H1 (cell line): ENCODE results near the gene LRTM2. TPM values are rescaled to one million over a fixed set of nuclear protein-coding genes. Genes with fewer than 3 reads are reported as not detected.

ENCODE experiments used
- CTCF ChIA-PET: fragments of 300-600 bp; sonication (Branson Sonifier 250); formaldehyde crosslinking; loops from one replicate; lab custom pipeline; 2021; ENCODE audit not compliant: partially characterized antibody; lab: Charles Lee
- POLR2A ChIA-PET: fragments of 300-600 bp; sonication (Branson Sonifier 250); formaldehyde crosslinking; loops from one replicate; lab custom pipeline; 2021; ENCODE audit warnings: inconsistent platforms; ENCODE audit not compliant: partially characterized antibody; lab: Charles Lee
- DNase-seq, 2 experiments: peaks; one replicate each; pipeline versions ENCODE4 v3.0.0 to v3.0.0-alpha.2; 2010 to 2022; ENCODE audit warnings: low spot score in 2 of 2, low read depth in 1 of 2, mixed read lengths in 1 of 2
- FAIRE-seq: peaks from 2 replicates; lab custom pipeline; 2011; peaks lifted over from hg19 to GRCh38; lab: Jason Lieb, UNC
- H2AFZ ChIP-seq: 2 replicates; pipeline ENCODE4 v1.8.1; 2012; ENCODE audit warnings: low read length, inconsistent platforms
- H2AK5ac ChIP-seq: 2 replicates; pipeline ENCODE4 v1.6.1; 2013; ENCODE audit warnings: low read depth, low read length
- H2BK120ac ChIP-seq: replicated peaks from 2 replicates; pipeline ENCODE3; 2013; ENCODE audit warnings: low read depth, low read length, inconsistent platforms
- H2BK12ac ChIP-seq: 2 replicates; pipeline ENCODE4 v1.6.1; 2013; ENCODE audit warnings: low read depth, low read length
- H2BK15ac ChIP-seq: 2 replicates; pipeline ENCODE4 v1.6.1; 2013; ENCODE audit warnings: low read length
- H2BK20ac ChIP-seq: 2 replicates; pipeline ENCODE4 v1.6.1; 2013; ENCODE audit warnings: low read length
- H2BK5ac ChIP-seq: 2 replicates; pipeline ENCODE4 v1.6.1; 2013; ENCODE audit warnings: low read depth, low read length
- H3K14ac ChIP-seq: 2 replicates; pipeline ENCODE4 v1.6.1; 2013; ENCODE audit warnings: inconsistent platforms; ENCODE audit not compliant: insufficient read length
- H3K18ac ChIP-seq: 2 replicates; pipeline ENCODE4 v1.6.1; 2013; ENCODE audit warnings: low read length; ENCODE audit errors: extremely low read depth
- H3K23ac ChIP-seq: 2 replicates; pipeline ENCODE4 v1.6.1; 2013; ENCODE audit warnings: inconsistent platforms; ENCODE audit not compliant: insufficient read length
- H3K23me2 ChIP-seq: 2 replicates; pipeline ENCODE4 v1.6.1; 2013; ENCODE audit warnings: low read depth, low read length
- H3K27ac ChIP-seq: 2 replicates; pipeline ENCODE4 v1.6.1; 2011; ENCODE audit warnings: low read depth, low read length, inconsistent platforms
- H3K27me3 ChIP-seq, 4 experiments: replicated peaks in 1 of 4; 1 replicate in 1 of 4; 2 replicates in 3 of 4; pipeline versions ENCODE4 v1.6.1 to v1.8.1; 2011 to 2013; ENCODE audit warnings: low read length in 3 of 4, mild to moderate bottlenecking in 3 of 4, inconsistent platforms in 2 of 4, mixed read lengths in 2 of 4, moderate library complexity in 1 of 4; ENCODE audit not compliant: control insufficient read depth in 3 of 4, insufficient read depth in 3 of 4; ENCODE audit errors: extremely low read depth in 1 of 4
- H3K36me3 ChIP-seq, 4 experiments: 2 replicates each; pipeline versions ENCODE4 v1.6.1 to v1.8.1; 2011 to 2013; ENCODE audit warnings: mild to moderate bottlenecking in 4 of 4, low read length in 3 of 4, moderate library complexity in 2 of 4, control low read depth in 1 of 4, inconsistent platforms in 1 of 4; ENCODE audit not compliant: insufficient read depth in 4 of 4, control insufficient read depth in 2 of 4
- H3K4ac ChIP-seq: replicated peaks from 2 replicates; pipeline ENCODE3; 2013; ENCODE audit warnings: low read length, low read depth, mixed read lengths, inconsistent platforms; ENCODE audit not compliant: insufficient read length
- H3K4me1 ChIP-seq, 4 experiments: replicated peaks in 1 of 4; 1 replicate in 1 of 4; 2 replicates in 3 of 4; pipeline versions ENCODE4 v1.6.1 to v1.8.1; 2011 to 2013; ENCODE audit warnings: low read length in 3 of 4, inconsistent platforms in 2 of 4, mixed read lengths in 1 of 4; ENCODE audit not compliant: insufficient read depth in 4 of 4, control insufficient read depth in 3 of 4
- H3K4me2 ChIP-seq, 2 experiments: 2 replicates each; pipeline versions ENCODE4 v1.6.1 to v1.8.1; 2011 to 2013; ENCODE audit warnings: low read depth in 2 of 2, low read length in 2 of 2, control low read depth in 1 of 2, inconsistent platforms in 1 of 2, mild to moderate bottlenecking in 1 of 2; ENCODE audit not compliant: insufficient read depth in 1 of 2
- H3K4me3 ChIP-seq, 4 experiments: fragments of 200-600, 300-600 bp in 1 of 4; sonication (generic), shearing (Covaris generic), sonication (Bioruptor Twin) in 1 of 4; 2 replicates each; pipeline versions ENCODE4 v1.5.1 to v1.8.1; 2011 to 2016; ENCODE audit warnings: low read length in 4 of 4, low read depth in 3 of 4, control low read depth in 2 of 4, inconsistent platforms in 2 of 4, mild to moderate bottlenecking in 2 of 4, mixed read lengths in 1 of 4, moderate library complexity in 1 of 4; ENCODE audit not compliant: insufficient read depth in 2 of 4; ENCODE audit errors: extremely low read depth in 1 of 4
- H3K56ac ChIP-seq: replicated peaks from 2 replicates; pipeline ENCODE3; 2013; ENCODE audit warnings: low read depth, mild to moderate bottlenecking, mixed read lengths, low read length, inconsistent platforms; ENCODE audit not compliant: insufficient read length
- H3K79me1 ChIP-seq: 2 replicates; pipeline ENCODE4 v1.6.1; 2013; ENCODE audit warnings: low read depth, low read length, control low read depth
- H3K79me2 ChIP-seq, 2 experiments: 2 replicates each; pipeline versions ENCODE4 v1.6.1 to v1.8.1; 2012 to 2013; ENCODE audit warnings: low read length in 2 of 2, mild to moderate bottlenecking in 2 of 2, inconsistent platforms in 1 of 2; ENCODE audit not compliant: insufficient read depth in 2 of 2, control insufficient read depth in 1 of 2
- H3K9ac ChIP-seq, 4 experiments: replicated peaks in 1 of 4; 1 replicate in 1 of 4; 2 replicates in 3 of 4; pipeline versions ENCODE4 v1.6.1 to v1.8.1; 2011 to 2013; ENCODE audit warnings: low read depth in 3 of 4, low read length in 3 of 4, control low read depth in 2 of 4, mild to moderate bottlenecking in 2 of 4, moderate library complexity in 2 of 4, inconsistent platforms in 1 of 4; ENCODE audit errors: extremely low read depth in 1 of 4
- H3K9me3 ChIP-seq, 2 experiments: 2 replicates each; pipeline versions ENCODE4 v1.6.1 to v1.8.1; 2012 to 2013; ENCODE audit warnings: mild to moderate bottlenecking in 2 of 2, moderate library complexity in 2 of 2, control low read depth in 1 of 2, inconsistent platforms in 1 of 2, low read depth in 1 of 2, low read length in 1 of 2, mixed read lengths in 1 of 2; ENCODE audit not compliant: insufficient read depth in 2 of 2
- H4K20me1 ChIP-seq, 2 experiments: replicated peaks in 1 of 2; 2 replicates each; pipeline versions ENCODE3 to v1.8.1; 2011 to 2013; ENCODE audit warnings: inconsistent platforms in 2 of 2, low read length in 2 of 2, mild to moderate bottlenecking in 1 of 2; ENCODE audit not compliant: insufficient read depth in 2 of 2, control insufficient read depth in 1 of 2
- H4K5ac ChIP-seq: 2 replicates; pipeline ENCODE4 v1.6.1; 2013; ENCODE audit warnings: low read length, low read depth, mixed read lengths, inconsistent platforms; ENCODE audit not compliant: insufficient read length
- H4K8ac ChIP-seq: 2 replicates; pipeline ENCODE4 v1.8.0; 2013; ENCODE audit warnings: mild to moderate bottlenecking, moderate library complexity, low read length, inconsistent platforms; ENCODE audit not compliant: insufficient read depth; ENCODE audit errors: extremely low read depth
- H4K91ac ChIP-seq: replicated peaks from 2 replicates; pipeline ENCODE3; 2013; ENCODE audit warnings: low read length, mixed read lengths, inconsistent platforms; ENCODE audit not compliant: insufficient read length
- MAFK ChIP-seq: IDR thresholded peaks from 2 replicates; pipeline ENCODE4 v1.6.1; 2012; ENCODE audit warnings: low read depth, mild to moderate bottlenecking, improper control_type of control experiment, low read length
- RNF2 ChIP-seq: fragments of 200-900, 300-1000 bp; sonication (generic); IDR thresholded peaks from 2 replicates; pipeline ENCODE4 v1.7.1; 2016; ENCODE audit warnings: borderline replicate concordance, low read depth, mild to moderate bottlenecking, antibody characterized with exemption, low read length; ENCODE audit not compliant: poor library complexity, severe bottlenecking; ENCODE audit errors: missing control alignments
- SIN3A ChIP-seq, 2 experiments: IDR thresholded peaks in 1 of 2; conservative IDR thresholded peaks in 1 of 2; 2 replicates each; pipeline ENCODE4 v1.6.1; 2011 to 2012; ENCODE audit warnings: low read length in 2 of 2, improper control_type of control experiment in 1 of 2, low read depth in 1 of 2, mild to moderate bottlenecking in 1 of 2
- TCF12 ChIP-seq: IDR thresholded peaks from 2 replicates; pipeline ENCODE4 v1.6.1; 2011; ENCODE audit warnings: low read depth, mild to moderate bottlenecking, low read length
- WGBS, 2 experiments: shearing (Covaris generic) in 1 of 2; methylation state at CpG; one replicate each; pipeline versions ENCODE4 v1.1.6 to v1.1.7; 2013 to 2015; ENCODE audit warnings: low lambda C conversion rate in 2 of 2, mixed read lengths in 2 of 2, inconsistent platforms in 1 of 2, low coverage in 1 of 2, missing lambda C conversion rate in 1 of 2; ENCODE audit not compliant: insufficient replicate concordance in 2 of 2, insufficient coverage in 1 of 2, insufficient read length in 1 of 2; ENCODE audit errors: extremely low coverage in 1 of 2, missing lambda C conversion rate in 1 of 2; 5-methylcytosine and 5-hydroxymethylcytosine counted together
- polyA plus RNA-seq, 7 experiments: library from polyadenylated mRNA; depleted of rRNA in 3 of 7; stranded (reverse) in 5 of 7; unstranded in 2 of 7; fragments of >200 nt in 5 of 7; fragments of 200-250 nt in 2 of 7; gene quantifications; 1 replicate in 5 of 7; 2 replicates in 1 of 7; 4 replicates in 1 of 7; pipeline versions ENCODE4 v1.2.1 to v1.2.3, GENCODE V29; 2011 to 2013; ENCODE audit warnings: missing spikeins in 2 of 7, mixed read lengths in 2 of 7
- total RNA-seq: library from RNA; stranded (reverse); fragmentation: NEBNext Ultra II Directional; extraction: Animal tissue kit (Norgen Biotek cat#: 25700); gene quantifications from 2 replicates; pipeline ENCODE4 v1.2.1, GENCODE V29; 2021

The LRTM2 gene
- total and polyA plus RNA-seq, 2 of the 8 experiments (the other 6 are each of a cell fraction or from before 2014, with no cell fraction given), result 0.06 TPM; not detected in 1

- peaks cover 3% of the 10 kb centered on the region; the same call in 1 of the 2 replicates for H3K23me2 ChIP-seq
- no peak overlapping the region for H3K4ac ChIP-seq
- H3K56ac ChIP-seq, result no peak overlapping the region
- H2BK20ac ChIP-seq, result no peak overlapping the region
- no peaks in the 10 kb centered on the region for H3K9me3 ChIP-seq
- no peak overlapping the region for H2BK5ac ChIP-seq
- H3K79me1 ChIP-seq, result no peaks in the 10 kb centered on the region; the same call in 1 of the 2 replicates
- no peak overlapping the region for H4K8ac ChIP-seq
- no peak overlapping the region for H2BK15ac ChIP-seq
- H3K4me2 ChIP-seq, result no peak overlapping the region
- FAIRE-seq (no peak), DNase-seq (no peak)
- no peak overlapping the region for H3K9ac ChIP-seq
- no peak overlapping the region for H3K4me3 ChIP-seq
- CTCF ChIA-PET, result no interaction called here
- H3K18ac ChIP-seq, result no peak overlapping the region; the same call in 1 of the 2 replicates
- no peaks in the 10 kb centered on the region for H3K36me3 ChIP-seq
- POLR2A ChIA-PET, result no interaction called here
- H2AFZ ChIP-seq, result no peak overlapping the region
- peaks cover 0 to 15% (median 11%) of the 10 kb centered on the region in 4 experiments; a peak in 5 of 7 replicates for H3K4me1 ChIP-seq
- H3K14ac ChIP-seq, result no peak overlapping the region
- H2BK12ac ChIP-seq, result no peak overlapping the region
- H3K23ac ChIP-seq, result no peak overlapping the region
- H4K5ac ChIP-seq, result no peak overlapping the region
- no peak overlapping the region for H3K27ac ChIP-seq
- no peak overlapping the region for H2BK120ac ChIP-seq
- no peaks in the 10 kb centered on the region for H3K79me2 ChIP-seq
- H4K20me1 ChIP-seq, result peaks cover 0 to 4% of the 10 kb centered on the region in 2 experiments
- no peak overlapping the region for H2AK5ac ChIP-seq
- peaks cover 0 to 13% (median 11%) of the 10 kb centered on the region in 4 experiments; a peak in 6 of 7 replicates for H3K27me3 ChIP-seq
- no peak overlapping the region for H4K91ac ChIP-seq
- 82% methylated on average over 11 of the region's 15 CpGs; no CpG with 5 or more reads in 1 of the 2 experiments for WGBS, 2 experiments
- TF ChIP-seq TCF12 (no peak), SIN3A (conservative IDR thresholded peaks at IDR 0.05 in 1 of 2, IDR thresholded peaks at IDR 0.05 in 1 of 2; ENCODE audit: low read depth in 1 of 2, low read length in 2 of 2) (no peak), MAFK (no peak), RNF2 (no peak)
Measured at GRCh38 chr12:1826401-1826800, 6.0 kb downstream of the LRTM2 start.
